Endothelial cell of umbilical vein (primary cell): Measurements from ENCODE around the gene YAP1.

ENCODE experiments used
- CTCF ChIP-seq, 2 donors: IDR thresholded peaks; 1 replicate in 1 of 2; 2 replicates in 1 of 2; pipeline ENCODE4 v1.5.1; 2011; ENCODE audit warnings: low read length in 2 of 2, mild to moderate bottlenecking in 2 of 2, moderate library complexity in 2 of 2, control low read depth in 1 of 2, inconsistent platforms in 1 of 2, low read depth in 1 of 2; ENCODE audit not compliant: insufficient read depth in 1 of 2; ENCODE audit errors: extremely low read depth in 1 of 2
- EZH2 ChIP-seq: IDR thresholded peaks from 2 replicates; pipeline ENCODE4 v1.6.1; 2012; ENCODE audit warnings: borderline replicate concordance, low read depth, mild to moderate bottlenecking, moderate library complexity, low read length, inconsistent platforms; ENCODE audit not compliant: severe bottlenecking
- POLR2AphosphoS5 ChIP-seq: IDR thresholded peaks from 2 replicates; pipeline ENCODE4 v1.6.1; 2012; ENCODE audit warnings: low read depth, mild to moderate bottlenecking, control low read depth, low read length, moderate library complexity; ENCODE audit not compliant: insufficient read depth

- TF ChIP-seq CTCF (IDR thresholded peaks at IDR 0.05; ENCODE audit: extremely low read depth in 1 of 2, insufficient read depth in 1 of 2, low read depth in 1 of 2, low read length in 2 of 2) = no peak
- TF ChIP-seq POLR2AphosphoS5 = no peak
- TF ChIP-seq EZH2 = no peak
Measured at GRCh38 chr11:102116453-102117205, 6.4 kb downstream of the YAP1 start.
